ENCODE data around the gene PMIS2. TPM values are rescaled to one million over a fixed set of nuclear protein-coding genes. Genes with fewer than 3 reads are reported as not detected.

PMIS2 gene
- total RNA-seq, 4 donors from 2014 or later: not detected

DNA sequence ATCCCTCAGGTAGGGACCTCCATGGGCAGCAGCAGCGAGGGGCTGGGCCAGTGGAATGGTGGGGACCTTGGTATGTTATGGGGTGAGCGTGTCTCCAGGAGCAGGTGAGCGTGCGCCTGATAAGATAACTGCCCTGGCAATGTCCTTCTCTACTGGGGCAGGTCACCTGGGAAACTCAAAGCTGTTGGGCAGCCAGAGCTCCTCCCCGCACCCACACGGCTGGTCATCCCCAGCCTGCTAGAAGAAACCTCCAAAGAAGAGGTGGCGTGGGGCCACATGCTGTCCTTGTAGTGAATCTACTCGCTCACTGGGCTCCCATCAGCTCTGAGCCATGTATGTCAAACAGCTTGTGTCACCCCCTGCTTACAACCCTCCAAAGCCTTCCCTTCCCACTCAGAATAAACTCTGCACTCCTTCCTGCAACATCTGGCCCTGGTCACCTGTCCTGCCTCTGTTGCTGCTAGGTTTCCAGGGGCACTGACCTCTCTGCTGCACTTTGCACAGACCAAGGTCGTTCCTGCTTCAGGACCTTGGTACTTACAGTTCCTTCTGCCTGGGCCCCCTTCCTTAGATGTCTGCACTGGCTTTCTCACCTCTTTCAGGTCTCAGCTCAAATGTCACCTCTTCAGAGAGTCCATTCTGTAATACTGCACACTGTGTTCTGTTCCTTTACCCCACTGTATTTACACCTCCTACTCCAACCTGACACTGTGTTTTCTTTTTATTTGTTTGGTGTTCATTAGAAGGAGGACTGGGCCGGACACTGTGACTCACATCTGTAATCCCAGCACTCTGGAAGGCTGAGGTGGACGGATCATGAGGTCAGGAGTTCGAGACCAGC is 20.7 kb upstream of the PMIS2 start:
- no peak for DNase-seq
- H3K27ac ChIP-seq: no peak overlapping the region
- no peaks in the 10 kb centered on the region for H3K27me3 ChIP-seq
- H3K9me3 ChIP-seq: no peaks in the 10 kb centered on the region
- H3K4me1 ChIP-seq: no peaks in the 10 kb centered on the region
- no peaks in the 10 kb centered on the region for H3K36me3 ChIP-seq
- H3K4me3 ChIP-seq: no peak overlapping the region
- TF ChIP-seq POLR2A (IDR thresholded peaks at IDR 0.05): no peak
- TF ChIP-seq, protein P1, sequence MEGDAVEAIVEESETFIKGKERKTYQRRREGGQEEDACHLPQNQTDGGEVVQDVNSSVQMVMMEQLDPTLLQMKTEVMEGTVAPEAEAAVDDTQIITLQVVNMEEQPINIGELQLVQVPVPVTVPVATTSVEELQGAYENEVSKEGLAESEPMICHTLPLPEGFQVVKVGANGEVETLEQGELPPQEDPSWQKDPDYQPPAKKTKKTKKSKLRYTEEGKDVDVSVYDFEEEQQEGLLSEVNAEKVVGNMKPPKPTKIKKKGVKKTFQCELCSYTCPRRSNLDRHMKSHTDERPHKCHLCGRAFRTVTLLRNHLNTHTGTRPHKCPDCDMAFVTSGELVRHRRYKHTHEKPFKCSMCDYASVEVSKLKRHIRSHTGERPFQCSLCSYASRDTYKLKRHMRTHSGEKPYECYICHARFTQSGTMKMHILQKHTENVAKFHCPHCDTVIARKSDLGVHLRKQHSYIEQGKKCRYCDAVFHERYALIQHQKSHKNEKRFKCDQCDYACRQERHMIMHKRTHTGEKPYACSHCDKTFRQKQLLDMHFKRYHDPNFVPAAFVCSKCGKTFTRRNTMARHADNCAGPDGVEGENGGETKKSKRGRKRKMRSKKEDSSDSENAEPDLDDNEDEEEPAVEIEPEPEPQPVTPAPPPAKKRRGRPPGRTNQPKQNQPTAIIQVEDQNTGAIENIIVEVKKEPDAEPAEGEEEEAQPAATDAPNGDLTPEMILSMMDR (IDR thresholded peaks at IDR 0.05): no peak

DNA sequence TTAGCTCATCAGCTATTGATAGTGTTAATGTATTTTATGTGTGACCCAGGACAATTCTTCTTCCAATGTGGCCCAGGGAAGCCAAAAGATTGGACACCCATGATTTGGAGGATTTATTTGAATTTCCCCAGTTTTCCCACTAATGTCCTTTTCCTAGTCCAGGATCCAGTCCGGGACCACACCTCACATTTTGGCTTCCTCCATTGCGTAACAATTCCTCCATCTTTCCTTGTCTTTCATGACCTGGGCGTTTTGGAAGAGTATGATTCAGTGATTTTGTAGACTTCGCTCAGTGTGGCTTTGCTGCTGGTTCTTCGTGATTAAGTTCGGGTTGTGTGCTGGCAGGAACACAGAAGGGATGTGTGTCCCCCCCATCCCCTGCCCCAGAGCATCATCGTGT is 19.2 kb upstream of the PMIS2 start:
- no peaks in the 10 kb centered on the region for H3K4me1 ChIP-seq
- TF ChIP-seq POLR2A (IDR thresholded peaks at IDR 0.05): no peak
- TF ChIP-seq, protein P1 (IDR thresholded peaks at IDR 0.05): no peak
- H3K27me3 ChIP-seq: no peaks in the 10 kb centered on the region
- no peak overlapping the region for H3K4me3 ChIP-seq
- no peaks in the 10 kb centered on the region for H3K36me3 ChIP-seq
- no peaks in the 10 kb centered on the region for H3K9me3 ChIP-seq
- H3K27ac ChIP-seq: no peak overlapping the region
- DNase-seq: no peak

DNA sequence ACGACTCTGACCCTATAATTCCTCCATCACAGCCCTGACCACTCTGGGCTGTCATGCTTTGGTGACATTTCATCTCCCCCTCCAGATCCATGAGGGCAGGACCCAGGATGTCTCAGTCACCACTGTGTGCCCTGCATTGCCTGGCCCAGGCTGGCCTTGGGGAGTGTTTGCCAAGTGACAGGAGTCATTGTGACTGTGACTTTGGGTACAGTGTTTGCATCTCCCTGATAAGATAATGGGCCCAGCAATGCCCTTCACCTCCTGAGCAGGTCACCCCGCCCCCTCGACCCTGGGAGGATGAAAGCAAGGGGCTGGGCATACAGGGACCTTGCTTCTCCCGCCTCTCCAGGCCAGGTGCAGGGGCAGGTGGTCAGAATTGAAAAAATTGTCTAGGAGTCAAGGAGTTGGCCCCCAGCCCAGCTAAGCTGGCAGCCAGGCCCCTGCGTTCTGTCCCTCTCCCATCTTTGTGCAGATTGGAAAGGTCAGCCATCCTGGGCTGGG is 16.6 kb upstream of the PMIS2 start:
- no peaks in the 10 kb centered on the region for H3K4me1 ChIP-seq
- TF ChIP-seq, protein P1 (IDR thresholded peaks at IDR 0.05): no peak
- no peak for TF ChIP-seq POLR2A (IDR thresholded peaks at IDR 0.05)
- DNase-seq: no peak
- H3K4me3 ChIP-seq: no peak overlapping the region
- no peaks in the 10 kb centered on the region for H3K27me3 ChIP-seq
- no peaks in the 10 kb centered on the region for H3K9me3 ChIP-seq
- no peak overlapping the region for H3K27ac ChIP-seq
- H3K36me3 ChIP-seq: no peaks in the 10 kb centered on the region

DNA sequence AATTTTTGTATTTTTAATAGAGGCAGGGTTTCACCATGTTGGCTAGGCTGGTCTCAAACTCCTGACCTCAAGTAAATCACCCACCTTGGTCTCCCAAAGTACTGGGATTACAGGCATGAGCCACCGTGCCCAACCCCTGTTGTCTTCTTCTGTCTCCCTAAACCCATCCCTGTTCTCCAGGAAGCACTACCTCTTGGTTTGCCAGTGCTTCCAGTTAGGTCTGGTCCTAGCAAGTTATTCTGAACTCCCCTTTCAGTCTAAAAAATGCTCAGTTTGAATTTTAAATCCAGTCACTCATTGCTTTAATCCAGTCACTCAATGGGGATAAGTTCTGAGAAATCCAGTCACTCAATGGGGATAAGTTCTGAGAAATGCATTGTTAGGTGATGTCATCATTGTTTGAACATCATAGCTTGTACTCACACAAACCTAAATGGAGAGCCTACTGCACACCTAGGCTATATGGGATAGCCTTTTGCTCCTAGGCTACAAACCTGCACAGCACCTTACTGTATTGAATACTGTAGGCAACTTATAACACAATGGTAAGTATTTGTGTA is 14.5 kb upstream of the PMIS2 start:
- H3K36me3 ChIP-seq: no peaks in the 10 kb centered on the region
- no peak for TF ChIP-seq POLR2A (IDR thresholded peaks at IDR 0.05)
- no peaks in the 10 kb centered on the region for H3K27me3 ChIP-seq
- H3K9me3 ChIP-seq: peaks cover 0 to 10% (median 2%) of the 10 kb centered on the region in 4 donors
- no peak overlapping the region for H3K27ac ChIP-seq
- H3K4me3 ChIP-seq: no peak overlapping the region
- no peaks in the 10 kb centered on the region for H3K4me1 ChIP-seq
- DNase-seq: no peak

DNA sequence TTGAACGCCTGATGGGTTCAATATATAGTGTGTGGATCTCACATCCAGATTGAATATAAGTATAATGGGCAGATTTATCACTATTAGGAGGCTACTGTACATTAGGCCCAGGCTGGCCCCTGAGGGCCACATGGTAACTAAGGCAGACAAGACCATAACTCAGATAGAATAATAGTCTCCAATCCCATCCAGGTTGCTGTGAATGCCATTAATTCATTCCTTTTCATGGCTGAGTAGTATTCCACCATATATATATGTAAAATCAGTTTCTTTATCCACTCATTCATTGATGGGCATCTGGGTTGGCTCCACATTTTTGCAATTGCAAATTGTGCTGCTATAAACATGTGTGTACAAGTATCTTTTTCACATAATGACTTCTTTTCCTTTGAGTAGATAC is 8.1 kb upstream of the PMIS2 start:
- no peak for TF ChIP-seq POLR2A (IDR thresholded peaks at IDR 0.05)
- TF ChIP-seq, protein P1 (IDR thresholded peaks at IDR 0.05): no peak
- Histone ChIP-seq H3K9me3 (peaks cover 0 to 20% (median 4%) of the 10 kb centered on the region in 4 donors), H3K27me3 (no peaks in the 10 kb centered on the region), H3K4me3 (no peak overlapping the region), H3K4me1 (no peaks in the 10 kb centered on the region), H3K27ac (no peak overlapping the region), H3K36me3 (no peaks in the 10 kb centered on the region)
- no peak for DNase-seq

DNA sequence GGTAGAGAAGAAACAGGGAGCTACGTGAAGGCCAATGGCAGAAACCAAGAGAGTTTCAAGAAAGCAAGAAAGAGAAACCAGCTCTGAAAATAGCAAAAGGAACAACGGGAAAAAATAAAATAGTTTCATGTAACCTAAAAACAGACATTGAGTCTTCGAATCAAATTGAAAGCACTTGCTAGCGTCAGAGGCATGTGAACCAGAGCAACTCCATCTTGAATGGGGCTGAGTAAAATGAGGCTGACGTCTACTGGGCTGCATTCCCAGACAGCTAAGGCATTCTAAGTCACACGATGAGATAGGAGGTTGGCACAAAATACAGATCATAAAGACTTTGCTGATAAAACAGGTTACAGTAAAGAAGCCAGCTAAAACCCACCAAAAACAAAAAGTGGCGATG is 7.3 kb upstream of the PMIS2 start:
- Histone ChIP-seq H3K27me3 (no peaks in the 10 kb centered on the region), H3K9me3 (peaks cover 0 to 20% (median 4%) of the 10 kb centered on the region in 4 donors), H3K4me1 (no peaks in the 10 kb centered on the region), H3K4me3 (no peak overlapping the region), H3K36me3 (no peaks in the 10 kb centered on the region), H3K27ac (no peak overlapping the region)
- TF ChIP-seq, protein P1 (IDR thresholded peaks at IDR 0.05): no peak
- TF ChIP-seq POLR2A (IDR thresholded peaks at IDR 0.05): no peak
- no peak for DNase-seq
